SH-SY5Y (cell line): ENCODE results near the gene MLH3.

Source experiments
- GATA2 ChIP-seq: IDR thresholded peaks from 2 replicates; pipeline ENCODE4 v1.6.1; 2011; ENCODE audit warnings: mild to moderate bottlenecking, low read depth, low read length
- GATA3 ChIP-seq: IDR thresholded peaks from 2 replicates; pipeline ENCODE4 v1.6.1; 2011; ENCODE audit warnings: low read depth, mild to moderate bottlenecking, low read length, moderate library complexity

DNA sequence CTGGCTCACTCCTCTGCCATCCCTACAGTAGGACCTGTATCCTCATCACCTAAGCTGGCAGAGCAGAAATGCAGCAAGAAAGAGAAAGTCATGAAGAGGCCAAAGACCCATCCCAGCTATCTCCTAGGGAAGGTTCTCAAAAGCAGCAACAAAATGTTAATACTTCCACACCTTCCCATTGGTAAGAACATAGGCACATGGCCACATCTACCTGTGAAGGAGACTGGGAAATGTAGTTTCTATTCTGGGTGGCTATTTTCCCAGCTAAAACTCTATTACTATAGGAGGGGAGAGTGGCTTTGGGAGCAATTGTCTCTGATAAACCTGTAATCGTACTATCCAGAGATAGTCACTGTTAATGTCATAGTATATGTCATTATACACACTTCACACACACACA, 62.3 kb downstream of the MLH3 start:
- no peak for TF ChIP-seq GATA2
- TF ChIP-seq GATA3 = no peak
